GM19351 (cell line): ENCODE data around the gene MACROD1.

Experiments used
- ATAC-seq: cut with Tn5 transposase; IDR thresholded peaks from one replicate; pipeline ENCODE4 v1.9.1; 2021; ENCODE audit warnings: mild to moderate bottlenecking, moderate library complexity; ENCODE audit not compliant: unreplicated experiment

The MACROD1 gene

DNA sequence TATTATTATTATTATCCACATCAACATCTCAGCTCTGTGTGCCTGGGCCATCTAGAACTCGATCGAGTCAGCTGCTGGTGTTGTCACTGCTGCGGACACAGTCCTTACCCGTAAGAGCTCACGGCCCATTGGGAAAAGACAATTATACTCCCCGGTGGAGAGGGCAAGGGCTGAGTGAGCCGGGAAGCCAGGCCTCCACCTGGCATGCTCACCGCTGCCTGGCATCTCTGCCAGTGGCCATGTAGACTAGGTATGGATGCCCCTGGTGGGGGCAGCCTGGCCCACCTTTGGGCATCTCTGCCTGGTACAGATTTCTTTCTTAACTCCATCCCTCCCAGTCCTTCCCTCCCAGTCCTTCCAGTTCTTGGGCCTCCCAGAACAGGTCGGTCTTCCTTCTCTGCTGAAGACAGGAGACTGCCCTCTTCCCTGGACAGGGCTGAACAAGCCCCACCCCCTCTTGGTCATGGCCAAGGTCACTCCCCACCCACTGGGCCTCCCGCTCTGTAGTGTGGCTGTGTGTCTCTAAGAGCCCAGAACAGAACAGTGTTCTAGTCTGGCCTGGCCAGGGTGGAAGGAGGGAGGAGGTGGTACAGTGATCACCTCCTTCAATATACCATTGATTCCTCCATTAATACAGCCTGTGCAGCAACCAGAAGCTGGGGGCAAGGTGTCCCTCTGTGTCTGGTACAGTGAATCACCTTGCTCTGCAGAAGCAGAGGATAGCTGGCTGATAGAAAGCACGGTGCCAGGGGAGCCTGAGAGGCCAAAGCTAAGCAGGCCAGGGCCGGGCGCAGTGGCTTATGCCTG is 72.5 kb downstream of the MACROD1 start:
- ATAC-seq = no peak

DNA sequence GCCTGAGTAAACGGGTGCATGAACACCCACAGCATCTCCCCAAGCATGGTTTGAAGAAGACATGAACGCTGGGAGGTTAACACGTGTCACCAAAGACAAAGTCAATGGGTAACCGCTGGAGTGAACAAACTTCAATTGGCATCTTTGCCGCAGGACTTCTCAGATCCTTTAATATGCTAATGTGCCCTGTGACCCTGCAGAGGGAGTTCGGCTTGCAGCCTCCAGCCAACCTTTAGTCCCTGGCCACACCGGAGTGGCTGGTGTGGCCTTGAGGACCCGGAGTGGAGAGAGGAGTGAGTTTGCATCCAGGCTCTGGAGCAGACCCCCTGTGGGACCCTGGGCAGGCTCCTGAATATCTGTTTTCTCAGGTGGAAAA is 73.2 kb downstream of the MACROD1 start:
- no peak for ATAC-seq

DNA sequence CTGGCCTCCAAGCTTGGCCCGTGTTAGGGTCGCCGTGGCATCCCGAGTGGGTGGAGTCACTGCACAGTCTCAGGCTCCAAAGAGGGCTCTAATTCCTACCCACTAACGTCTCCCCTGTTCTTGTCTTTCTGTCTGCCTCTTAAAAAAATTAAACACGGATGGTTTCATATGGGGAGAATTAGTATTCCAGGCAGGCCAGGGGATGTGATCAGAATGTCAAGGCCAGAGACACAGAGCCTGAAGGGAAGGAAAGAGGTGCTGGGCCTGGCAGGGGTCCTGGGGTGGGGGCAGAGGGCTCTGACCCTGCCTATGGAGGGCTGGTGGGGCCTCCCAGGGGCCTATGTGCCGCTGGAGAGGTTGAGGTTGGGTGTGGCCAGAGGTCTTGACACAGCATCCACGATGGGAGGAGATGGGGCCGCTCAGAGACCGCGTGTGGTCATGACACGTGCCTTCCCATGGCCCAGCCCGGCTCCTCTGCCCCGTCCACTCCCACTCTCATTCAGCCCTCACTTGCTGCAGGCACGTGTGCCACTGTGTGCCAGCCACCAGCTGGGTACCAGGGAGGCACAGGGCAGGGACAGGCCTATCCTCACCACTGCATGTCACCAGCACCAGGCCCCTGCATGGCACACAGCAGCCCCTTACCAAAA is 73.7 kb downstream of the MACROD1 start:
- no peak for ATAC-seq

DNA sequence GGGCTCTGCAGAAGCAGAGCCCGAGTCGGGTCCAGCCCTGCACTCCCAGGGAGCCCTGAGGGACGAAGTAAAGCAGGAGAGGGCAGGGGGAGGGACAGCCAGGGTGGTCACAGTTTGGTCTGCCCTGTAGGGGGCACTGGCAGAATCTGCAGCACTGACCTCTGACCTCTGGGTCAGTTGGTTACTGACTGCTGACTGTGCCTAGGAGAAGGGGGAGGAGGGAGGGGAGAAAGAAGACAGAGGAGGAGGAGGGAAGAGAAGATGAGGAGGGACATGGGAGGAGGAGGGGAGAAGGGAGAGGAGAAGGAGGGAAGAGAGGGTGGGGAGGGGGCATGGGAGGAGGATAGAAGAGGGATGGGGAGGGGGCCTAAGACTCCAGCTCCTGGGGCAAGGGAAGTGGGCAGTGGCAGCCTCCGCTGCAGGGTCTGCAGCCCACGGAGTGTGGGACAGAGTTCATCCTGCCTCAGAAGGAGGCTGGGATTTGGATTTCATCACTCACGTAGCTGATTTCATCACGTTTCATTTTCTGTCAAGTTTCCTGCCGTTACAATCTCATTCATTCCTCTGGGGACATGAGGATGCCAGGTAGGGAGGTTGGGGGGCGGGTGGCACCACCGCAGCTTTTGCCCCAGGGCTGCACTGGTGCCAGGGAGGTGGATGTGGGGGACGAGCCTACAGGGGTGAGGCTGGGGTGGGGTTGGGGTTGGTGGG is 75.0 kb downstream of the MACROD1 start:
- no peak for ATAC-seq

DNA sequence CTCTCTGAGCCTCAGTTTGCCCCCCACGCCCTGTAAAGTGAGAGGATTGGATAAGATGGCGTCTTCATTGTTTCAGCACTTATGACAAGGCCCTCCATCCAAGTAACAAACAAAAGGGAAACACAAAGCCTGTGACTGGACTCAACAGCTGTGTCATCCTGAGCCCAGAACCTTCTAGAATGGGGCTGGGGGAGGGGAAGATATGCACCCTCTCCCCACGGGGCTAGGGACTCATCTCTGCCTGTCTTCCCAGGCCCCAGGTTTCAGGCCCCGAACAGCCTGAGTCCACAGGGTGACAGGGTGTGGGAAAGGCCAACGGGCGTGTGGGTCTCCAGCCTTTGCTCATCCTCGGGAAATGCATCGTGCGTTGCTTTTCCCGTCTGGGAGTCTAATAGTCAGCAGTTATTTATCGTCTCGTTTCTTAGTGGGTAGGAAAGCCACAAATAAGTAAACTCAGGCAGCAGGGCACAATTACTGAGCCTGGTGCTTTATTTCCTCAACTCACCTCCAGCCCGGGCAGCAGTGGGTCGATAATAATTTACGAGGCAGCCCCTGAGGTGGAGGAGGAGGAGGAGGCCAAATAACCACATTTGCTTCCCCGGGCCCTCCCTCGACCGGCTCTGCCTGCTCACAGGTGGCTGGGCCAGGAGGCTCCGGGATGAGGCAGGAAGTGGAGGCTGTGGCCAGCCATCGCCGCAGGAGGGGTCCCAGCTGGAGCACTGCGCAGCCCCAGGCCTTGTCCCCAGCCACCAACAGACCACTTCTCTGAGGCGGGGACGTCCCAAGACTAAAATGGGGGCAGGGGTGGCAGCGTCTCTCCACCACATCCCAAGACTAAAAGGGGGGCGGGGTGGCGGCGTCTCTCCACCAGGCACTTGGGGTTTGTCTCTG is 75.8 kb downstream of the MACROD1 start:
- ATAC-seq = no peak

DNA sequence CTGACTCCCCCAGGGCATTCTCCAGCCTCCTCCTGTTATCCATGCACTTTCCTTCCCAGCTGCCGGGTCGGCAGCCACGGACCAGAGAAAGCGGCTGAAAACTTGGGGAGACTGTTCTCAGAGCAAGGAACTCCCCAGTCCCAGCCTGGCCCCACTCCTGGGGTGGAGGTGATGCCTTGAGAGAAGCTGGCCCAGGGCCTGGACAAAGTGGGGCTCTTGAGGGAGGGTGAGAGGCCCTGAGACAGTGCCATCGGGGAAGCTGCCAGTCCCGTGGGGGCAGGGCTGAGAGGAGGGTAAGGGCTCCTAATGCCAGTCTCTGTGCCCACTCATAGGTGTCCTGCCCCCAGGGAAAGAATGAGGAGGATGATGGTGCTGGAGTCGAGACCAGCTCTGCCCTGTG is 76.4 kb downstream of the MACROD1 start:
- no peak for ATAC-seq

DNA sequence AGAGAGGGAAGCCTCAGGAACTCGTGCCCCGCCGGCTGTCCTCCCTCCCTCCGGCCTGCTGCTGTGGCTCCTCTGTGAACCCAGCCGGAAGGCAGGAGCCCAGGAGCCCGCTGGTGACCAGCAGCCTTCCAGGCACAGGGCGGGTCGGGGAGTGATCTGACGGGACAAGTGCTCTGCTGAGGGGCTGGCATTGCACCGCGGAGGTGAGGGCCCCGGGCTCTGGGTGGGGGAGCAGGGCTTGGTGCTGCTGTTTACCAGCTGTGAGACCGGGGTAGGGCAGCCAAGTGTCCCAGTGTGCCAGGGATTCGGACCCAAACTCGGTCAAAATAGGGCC is 76.9 kb downstream of the MACROD1 start:
- no peak for ATAC-seq

DNA sequence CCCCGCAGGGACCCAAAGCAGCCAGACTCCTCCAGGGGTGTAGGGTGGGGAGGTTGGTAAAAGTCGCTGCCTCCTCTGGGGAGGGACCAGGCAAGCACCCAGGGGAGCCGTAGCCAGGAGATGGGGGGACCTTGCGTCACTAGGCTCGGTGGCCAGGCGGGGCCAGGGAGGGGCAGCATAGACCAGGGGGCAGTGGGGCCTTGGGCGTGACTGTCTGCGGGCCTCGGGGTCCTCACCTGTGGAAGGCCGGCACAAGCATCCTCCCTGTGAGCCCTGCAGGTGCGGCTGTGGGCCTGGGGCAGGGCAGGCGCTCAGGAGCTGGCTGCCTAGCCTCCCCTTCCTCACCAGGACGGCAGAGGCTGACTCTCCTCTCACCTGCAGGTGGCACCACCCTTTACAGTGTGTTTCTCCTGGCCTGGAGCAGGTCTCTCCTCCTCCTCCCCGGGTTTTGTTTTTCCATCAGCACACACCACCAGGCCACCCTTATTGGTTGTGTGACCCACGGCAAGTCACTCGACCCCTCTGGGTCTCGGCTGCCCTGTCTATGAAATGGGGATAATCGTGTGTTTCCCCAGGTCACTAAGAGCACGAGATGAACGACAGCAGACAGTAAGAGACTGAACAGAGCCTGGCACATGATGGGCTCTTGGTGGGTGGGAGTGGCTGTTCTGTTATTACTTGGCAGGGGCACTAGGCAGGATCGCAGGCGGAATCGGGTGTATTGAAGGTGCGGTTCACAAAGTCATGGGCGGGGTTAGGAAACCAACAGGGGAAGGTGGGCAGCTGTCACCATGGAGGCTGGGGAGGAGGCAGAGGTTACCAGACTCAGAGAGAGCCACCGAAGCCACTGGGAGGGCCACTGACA is 77.5 kb downstream of the MACROD1 start:
- no peak for ATAC-seq

DNA sequence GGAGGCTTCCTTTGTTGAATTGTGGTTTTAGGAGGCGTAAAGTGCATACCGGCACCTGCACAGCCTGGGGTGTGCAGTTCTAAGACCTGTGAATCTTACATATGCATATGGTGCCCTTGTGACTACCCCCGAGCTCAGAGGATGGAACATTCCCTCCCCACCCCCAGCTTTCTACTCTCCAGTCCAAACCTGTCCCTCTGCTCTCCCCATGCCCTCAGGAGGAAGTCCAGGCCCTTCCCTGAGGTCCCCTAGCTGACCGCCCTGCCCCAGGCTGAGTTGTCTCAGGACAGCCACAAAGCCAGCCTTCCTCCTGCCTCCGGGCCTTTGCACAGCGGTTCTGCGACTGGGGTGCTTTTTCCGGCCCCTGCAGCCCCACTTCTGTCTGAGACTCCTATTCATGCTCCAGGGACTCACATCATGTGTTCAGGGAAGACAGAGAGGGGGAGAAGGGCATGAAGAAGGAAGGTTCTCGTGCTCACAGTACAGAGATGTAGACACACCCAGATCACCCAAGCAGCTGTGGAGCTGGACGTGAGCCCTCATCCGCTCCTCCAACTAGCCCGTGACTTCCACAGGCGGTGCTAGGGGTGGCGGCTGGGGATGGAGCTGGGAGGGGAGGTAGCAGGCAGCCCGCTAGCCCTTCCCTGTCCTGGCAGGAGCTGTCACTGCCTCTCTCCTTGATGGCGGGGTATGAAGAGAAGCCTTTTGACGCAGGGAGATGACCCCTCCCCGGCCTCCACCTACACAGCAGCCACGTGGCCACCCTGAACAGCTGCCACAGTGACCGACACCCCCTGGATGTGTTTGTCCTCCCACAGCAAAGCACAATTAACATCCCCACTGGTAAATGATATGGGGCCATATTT is 79.4 kb downstream of the MACROD1 start:
- ATAC-seq = no peak

DNA sequence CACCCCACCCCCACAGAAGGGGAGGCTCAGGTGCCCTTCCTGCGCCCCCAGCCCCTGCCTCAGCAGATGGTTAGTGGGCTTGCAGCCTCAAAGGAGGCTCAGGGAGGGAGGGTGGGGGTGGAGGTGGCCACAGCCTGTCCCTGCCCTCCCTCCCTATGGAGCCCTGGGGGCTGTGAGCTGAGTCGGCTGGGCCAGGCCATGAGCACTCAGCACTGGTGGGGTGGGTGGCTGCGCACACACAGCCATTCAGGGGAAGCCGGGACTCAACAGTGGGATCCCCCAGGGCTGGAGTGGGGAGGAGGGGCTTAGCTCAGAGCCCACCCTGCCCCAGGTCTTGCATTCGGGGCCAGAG is 80.0 kb downstream of the MACROD1 start:
- no peak for ATAC-seq

DNA sequence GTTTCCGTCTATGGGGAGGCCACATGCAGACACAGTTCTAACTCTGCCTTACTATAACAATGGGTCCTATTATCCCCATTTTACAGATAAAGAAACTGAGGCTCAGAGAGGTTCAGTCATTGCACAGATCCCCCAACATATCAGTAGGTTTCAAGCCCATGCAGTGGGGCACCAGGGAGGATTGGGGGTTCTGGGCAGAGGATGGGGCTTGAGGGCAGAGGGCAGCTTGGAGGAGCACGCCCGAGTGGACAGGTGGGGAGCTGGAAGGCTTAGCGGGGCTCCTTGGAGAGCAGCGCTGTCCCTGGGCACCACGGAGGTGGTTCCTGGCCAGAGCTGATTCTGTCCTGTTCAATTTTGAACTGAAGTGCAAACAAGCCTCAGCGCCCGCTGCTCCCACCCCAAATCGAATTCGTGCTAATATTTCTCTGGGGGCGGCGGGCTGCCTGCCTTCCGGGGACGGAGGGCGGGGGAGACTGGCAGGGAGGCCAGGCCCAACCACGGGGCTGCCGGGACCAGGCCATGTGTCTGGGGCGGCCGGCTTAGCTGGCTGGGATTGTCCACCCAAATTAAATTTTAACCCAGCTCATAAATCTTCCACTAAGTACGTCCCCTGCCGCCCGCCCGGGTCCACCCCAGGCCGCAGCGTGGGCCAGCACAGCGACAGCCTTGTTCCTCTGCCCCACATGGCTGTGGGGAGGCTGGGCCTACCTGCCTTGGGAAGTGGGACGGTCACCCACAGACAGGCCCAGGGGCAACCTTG is 80.8 kb downstream of the MACROD1 start:
- ATAC-seq = no peak

DNA sequence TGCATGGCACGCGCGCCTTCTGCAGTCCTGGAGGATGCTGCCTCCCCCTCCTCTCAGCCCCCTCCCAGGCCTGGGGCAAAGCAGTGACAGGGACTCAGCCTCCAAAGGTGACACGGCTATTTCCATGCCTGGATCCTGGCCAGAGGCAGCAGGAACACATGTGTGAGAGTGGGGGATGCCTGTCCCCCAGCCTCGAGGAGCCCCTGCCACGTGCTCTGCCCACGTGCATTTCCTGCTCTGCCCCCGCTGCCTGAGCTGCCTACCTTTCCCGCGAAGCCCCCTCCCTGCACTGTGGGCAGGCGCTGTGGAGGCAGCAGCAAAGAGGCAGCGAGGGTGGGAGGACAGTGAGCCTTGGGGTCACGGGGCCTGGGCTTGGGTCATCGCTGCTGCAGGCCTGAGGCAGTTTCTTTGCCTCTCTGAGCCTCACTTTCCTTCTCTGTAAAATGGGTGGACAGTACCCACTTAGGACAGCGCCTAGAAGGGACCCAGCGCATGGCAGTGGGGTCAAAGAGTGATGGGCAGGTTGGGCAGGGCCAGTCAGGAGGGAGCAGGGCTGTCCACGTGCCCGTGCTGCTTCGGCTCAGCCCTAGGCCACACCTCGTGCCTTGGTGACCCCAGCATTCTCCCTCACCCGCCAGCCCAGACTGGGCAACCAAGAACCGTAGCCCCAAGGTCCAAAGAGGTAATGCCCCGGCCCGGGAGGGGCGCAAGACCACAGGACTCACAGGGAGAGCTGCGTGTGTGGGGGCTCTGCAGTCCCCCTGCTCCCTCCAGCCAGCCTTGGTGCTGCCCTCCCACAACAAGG is 81.6 kb downstream of the MACROD1 start:
- ATAC-seq = no peak

DNA sequence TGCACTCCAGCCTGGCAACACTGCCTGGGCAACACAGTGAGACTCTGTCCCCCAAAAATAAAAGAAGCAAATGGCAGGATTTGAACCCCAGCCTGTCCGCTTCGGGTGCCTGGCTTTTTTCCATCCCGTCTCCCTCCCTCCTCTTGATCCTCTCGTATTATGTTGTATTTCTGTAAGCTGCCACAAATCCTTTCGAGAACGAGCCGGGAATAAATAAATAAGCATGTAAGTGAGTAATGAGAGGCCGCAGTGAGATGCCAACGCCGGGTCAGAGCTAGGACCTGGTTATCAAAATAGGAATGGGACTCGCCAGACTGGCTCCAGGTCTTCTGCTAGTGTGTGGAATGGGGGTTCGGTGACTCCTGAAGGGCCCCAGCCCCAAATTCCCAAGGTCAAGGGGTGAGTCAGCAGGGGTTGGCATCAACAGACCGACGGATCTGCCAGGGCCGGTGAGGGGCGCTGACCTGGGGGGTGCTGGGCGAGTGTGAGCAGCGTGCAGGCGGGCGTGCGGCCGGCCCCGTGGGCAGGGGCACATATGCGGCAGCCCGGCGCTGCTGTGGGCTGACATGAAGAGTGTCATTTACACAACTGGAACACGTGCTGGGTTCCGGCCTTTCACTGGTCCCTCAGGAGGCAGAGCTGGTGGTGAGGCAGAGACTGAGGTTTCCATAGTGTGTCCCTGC is 82.4 kb downstream of the MACROD1 start:
- no peak for ATAC-seq

DNA sequence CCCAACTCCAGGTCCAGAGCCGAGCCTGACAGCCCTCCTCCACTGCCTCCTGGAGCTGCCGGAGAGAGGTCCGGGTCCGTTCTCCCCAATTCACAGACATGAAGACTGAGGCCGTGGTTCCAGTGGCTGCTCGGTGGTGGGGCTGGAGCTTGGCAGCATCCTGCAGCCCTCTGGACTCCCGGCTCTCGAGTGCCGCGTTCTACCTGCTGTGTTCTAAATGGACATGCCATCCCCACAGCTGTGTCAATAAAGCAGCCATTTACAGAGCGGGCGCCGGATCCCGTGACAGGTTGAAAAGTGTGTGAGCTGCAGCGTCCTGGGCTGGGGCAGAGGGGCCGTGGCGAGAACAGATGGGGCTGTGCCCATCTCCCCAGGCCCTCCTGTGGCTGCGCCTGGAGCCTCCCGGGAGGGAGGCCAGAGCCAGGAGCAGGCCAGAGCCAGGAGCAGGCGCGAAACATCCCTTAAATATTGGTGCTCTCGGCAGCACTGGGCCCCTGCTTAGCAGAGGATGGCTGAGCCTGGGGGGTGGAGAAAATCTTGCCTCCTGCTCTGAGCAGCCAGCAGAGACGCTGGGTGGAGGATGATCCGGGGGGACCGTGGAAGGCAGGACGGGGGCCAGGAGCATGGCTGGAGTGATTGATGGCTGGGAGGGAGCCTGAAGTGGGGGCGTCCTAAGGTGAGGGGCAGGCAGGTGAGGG is 84.0 kb downstream of the MACROD1 start:
- ATAC-seq = no peak

DNA sequence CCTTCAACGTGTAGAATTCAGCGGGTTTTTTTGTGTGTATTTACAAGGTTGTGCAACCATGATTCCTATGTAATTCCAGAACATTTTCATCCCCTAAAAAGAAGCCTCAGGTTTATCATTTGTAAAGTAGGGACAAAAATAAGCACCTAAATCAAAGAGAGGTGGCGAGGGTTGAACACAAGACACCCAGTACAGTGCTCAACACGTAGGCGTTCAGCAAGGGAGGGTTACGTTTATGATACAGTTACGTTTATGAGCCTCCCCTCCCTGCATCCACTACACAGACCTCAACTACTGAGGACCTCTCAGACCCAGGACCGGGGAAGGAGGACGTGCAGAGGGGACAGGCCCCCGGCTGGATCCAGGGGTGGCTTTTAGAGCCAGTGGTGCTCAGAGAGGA is 85.5 kb downstream of the MACROD1 start:
- no peak for ATAC-seq

DNA sequence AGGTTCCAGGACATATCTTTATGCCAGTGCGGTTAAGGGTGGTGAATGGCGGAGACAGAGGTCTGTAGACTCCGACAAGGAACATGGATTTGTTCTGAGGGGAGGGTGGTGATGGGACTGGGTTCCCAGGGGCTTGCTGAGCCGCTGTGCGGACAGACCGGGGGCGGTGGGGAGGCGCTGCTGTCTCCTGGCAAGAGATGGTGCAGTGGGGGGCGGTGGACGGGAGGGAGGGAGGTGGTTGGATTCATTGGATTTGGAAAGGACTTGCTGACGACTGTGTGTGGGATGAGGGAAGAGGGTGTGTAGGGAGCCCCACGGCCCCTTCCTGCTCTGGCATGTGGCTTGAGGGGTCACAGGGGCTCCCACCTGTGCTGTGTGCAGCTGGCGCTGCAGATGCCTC is 87.0 kb downstream of the MACROD1 start:
- no peak for ATAC-seq

DNA sequence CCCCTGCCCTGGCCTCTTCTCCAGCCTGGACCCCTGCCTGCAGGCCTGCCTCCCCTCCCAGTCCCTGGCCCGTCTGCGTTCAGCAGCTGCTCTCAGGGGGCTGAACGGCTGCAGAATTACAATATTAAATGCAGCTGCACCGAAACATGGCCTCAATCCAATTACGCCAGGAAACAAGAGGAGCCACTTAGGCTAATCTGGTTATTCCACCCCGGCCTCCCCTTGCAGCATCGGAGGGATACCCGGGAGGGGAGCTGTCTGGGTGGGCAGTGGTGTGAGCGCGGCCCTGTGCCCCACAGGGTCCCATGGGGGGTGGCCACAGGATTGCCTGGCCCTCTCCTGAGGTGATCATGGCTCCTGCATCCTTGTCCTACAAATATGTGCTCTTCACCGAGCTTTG is 87.6 kb downstream of the MACROD1 start:
- ATAC-seq = no peak
